Daoy (cell line): Measurements from ENCODE around the gene GLDC. TPM values are rescaled to one million over a fixed set of nuclear protein-coding genes. Genes with fewer than 3 reads are reported as not detected.
"Not testable (repeated sequence)": the region's sequence is repeated elsewhere in the genome, so short reads cannot be mapped to it uniquely, and the experiment has no call there.

ENCODE experiments used
- DNase-seq: peaks from one replicate; pipeline ENCODE4 v3.0.0-alpha.2; 2015; ENCODE audit warnings: low read depth
- total RNA-seq: library from RNA; depleted of rRNA; stranded (reverse); fragments of >200 nt; shearing (Covaris generic); gene quantifications from 2 replicates; pipeline ENCODE4 v1.2.3, GENCODE V29; 2014

Gene GLDC
- total RNA-seq, 1 experiment from 2014 or later, result 4.6 TPM

- no peak for DNase-seq
Observed at GRCh38 chr9:6664204-6664680, 18.7 kb upstream of the GLDC start.

GRCh38 chr9:6660512-6660911, 15.0 kb upstream of the GLDC start:
- no peak for DNase-seq

- no peak for DNase-seq
Observed at GRCh38 chr9:6658628-6659353, 13.3 kb upstream of the GLDC start.

GRCh38 chr9:6656614-6657300, 11.2 kb upstream of the GLDC start:
- no peak for DNase-seq

GRCh38 chr9:6655036-6655435, 9.5 kb upstream of the GLDC start:
- DNase-seq, result no peak

- DNase-seq, result peak; percentile 65
Observed at GRCh38 chr9:6646293-6646636, 736 bp upstream of the GLDC start.

- peak; percentile 24 for DNase-seq
Observed at GRCh38 chr9:6645105-6645354, 499 bp downstream of the GLDC start.

GRCh38 chr9:6644346-6645104, 1.0 kb downstream of the GLDC start:
- DNase-seq, result no peak

GRCh38 chr9:6641961-6642360, 3.6 kb downstream of the GLDC start:
- no peak for DNase-seq

GRCh38 chr9:6641561-6641960, 4.0 kb downstream of the GLDC start:
- DNase-seq, result no peak

- no peak for DNase-seq
Observed at GRCh38 chr9:6641056-6641455, 4.5 kb downstream of the GLDC start.

GRCh38 chr9:6640268-6641051, 5.1 kb downstream of the GLDC start:
- no peak for DNase-seq

- DNase-seq, result no peak
Observed at GRCh38 chr9:6639622-6640021, 5.9 kb downstream of the GLDC start.

- DNase-seq, result no peak
Observed at GRCh38 chr9:6634444-6634843, 11.1 kb downstream of the GLDC start.

GRCh38 chr9:6633378-6633777, 12.2 kb downstream of the GLDC start:
- DNase-seq, result no peak

- no peak for DNase-seq
Observed at GRCh38 chr9:6632516-6633183, 12.9 kb downstream of the GLDC start.

- no peak for DNase-seq
Observed at GRCh38 chr9:6631207-6631512, 14.4 kb downstream of the GLDC start.

- no peak for DNase-seq
Observed at GRCh38 chr9:6630502-6631206, 14.9 kb downstream of the GLDC start.

GRCh38 chr9:6628704-6629103, 16.8 kb downstream of the GLDC start:
- no peak for DNase-seq

- DNase-seq, result no peak
Observed at GRCh38 chr9:6625363-6625762, 20.2 kb downstream of the GLDC start.

- not testable (repeated sequence) for DNase-seq
Observed at GRCh38 chr9:6622784-6623183, 22.7 kb downstream of the GLDC start.
